ENCODE data around the gene EFNA4. TPM values are rescaled to one million over a fixed set of nuclear protein-coding genes. Genes with fewer than 3 reads are reported as not detected.

Gene EFNA4
- total and polyA plus RNA-seq, 2 of the 4 experiments (the other 2 are of a cell fraction), result 3.8 to 11.8 TPM

- Histone ChIP-seq H3K27me3 (ENCODE audit: control insufficient read depth, insufficient read depth, low read length) (peaks cover 36% of the 10 kb centered on the region), H3K4ac (ENCODE audit: low read depth, low read length) (no peak overlapping the region), H3K23ac (ENCODE audit: low read depth, low read length) (no peak overlapping the region), H2BK120ac (ENCODE audit: low read depth, low read length) (no peak overlapping the region), H2BK20ac (ENCODE audit: low read depth, low read length) (no peak overlapping the region), H2BK5ac (ENCODE audit: low read depth, low read length, poor library complexity, severe bottlenecking) (no peak overlapping the region), H2AK9ac (replicated peaks; ENCODE audit: low read depth, low read length, poor library complexity) (no peak overlapping the region), H3K9me1 (ENCODE audit: insufficient read depth, low read length) (peaks cover 4% of the 10 kb centered on the region), H3K4me2 (ENCODE audit: low read depth, low read length) (no peak overlapping the region), H4K91ac (ENCODE audit: insufficient read depth, low read depth, low read length) (no peak overlapping the region), H3K4me1 (ENCODE audit: control insufficient read depth, insufficient read depth, low read length) (peaks cover 3% of the 10 kb centered on the region; the same call in 1 of the 2 replicates), H4K5ac (ENCODE audit: low read depth, low read length) (no peak overlapping the region), H3K27ac (ENCODE audit: insufficient read depth, low read length) (no peak overlapping the region), H3K56ac (ENCODE audit: extremely low read depth, insufficient read depth, low read length) (no peak overlapping the region), H2BK15ac (ENCODE audit: low read depth, low read length) (no peak overlapping the region), H3K18ac (ENCODE audit: low read depth, low read length) (no peak overlapping the region), H3K4me3 (ENCODE audit: insufficient read depth, low read depth, low read length) (no peak overlapping the region), H2AFZ (replicated peaks; ENCODE audit: low read length, poor library complexity) (no peak overlapping the region), H3K36me3 (ENCODE audit: control insufficient read depth, insufficient read depth, low read length) (no peaks in the 10 kb centered on the region), H4K20me1 (ENCODE audit: insufficient read depth, low read length) (no peaks in the 10 kb centered on the region; the same call in 1 of the 2 replicates), H3K9ac (ENCODE audit: low read depth, low read length) (no peak overlapping the region), H2AK5ac (ENCODE audit: low read depth, low read length) (no peak overlapping the region), H3K9me3 (ENCODE audit: control insufficient read depth, insufficient read depth, low read length) (no peaks in the 10 kb centered on the region), H3K79me1 (ENCODE audit: low read depth in 1 of 2, low read length in 2 of 2) (no peaks in the 10 kb centered on the region), H4K8ac (ENCODE audit: low read depth in 2 of 2, low read length in 2 of 2) (no peak overlapping the region), H3K14ac (replicated peaks; ENCODE audit: low read depth, low read length) (no peak overlapping the region)
- POLR2A ChIA-PET (ENCODE audit: unreplicated experiment), result no interaction called here
- intact Hi-C loops (cut with micrococcal nuclease), result no loop called here
- no TSS peak for BruUV-seq (replicated peaks)
- DNase-seq, result no peak
- TF ChIP-seq USF2 (IDR thresholded peaks at IDR 0.05; ENCODE audit: low read depth, low read length) (no peak), MXI1 (IDR thresholded peaks at IDR 0.05; ENCODE audit: borderline replicate concordance, low read depth, low read length) (no peak), RCOR1 (IDR thresholded peaks at IDR 0.05; ENCODE audit: insufficient replicate concordance, low read length) (no peak), CHD1 (IDR thresholded peaks at IDR 0.05; ENCODE audit: low read depth, low read length) (no peak), CEBPB (IDR thresholded peaks at IDR 0.05; ENCODE audit: low read depth, low read length) (no peak), ELK1 (IDR thresholded peaks at IDR 0.05; ENCODE audit: borderline replicate concordance, low read depth, low read length) (no peak), SMC3 (IDR thresholded peaks at IDR 0.05; ENCODE audit: low read depth, low read length) (no peak), RAD21 (IDR thresholded peaks at IDR 0.05; ENCODE audit: low read length) (no peak), CTCF (conservative IDR thresholded peaks at IDR 0.05; ENCODE audit: low read depth, low read length) (no peak), POLR2A (IDR thresholded peaks at IDR 0.05; ENCODE audit: low read depth, low read length) (no peak), RFX5 (IDR thresholded peaks at IDR 0.05; ENCODE audit: low read depth, low read length) (no peak), MAFK (IDR thresholded peaks at IDR 0.05; ENCODE audit: low read depth, low read length) (no peak), NFE2L2 (IDR thresholded peaks at IDR 0.05; ENCODE audit: low read depth, low read length) (no peak), BHLHE40 (IDR thresholded peaks at IDR 0.05; ENCODE audit: low read depth, low read length) (no peak), MAZ (IDR thresholded peaks at IDR 0.05; ENCODE audit: borderline replicate concordance, low read depth, low read length) (no peak), FOS (IDR thresholded peaks at IDR 0.05; ENCODE audit: low read depth, low read length) (no peak)
- dilution Hi-C loops (cut with HindIII; ENCODE audit: low sequenced_read_pairs, unreplicated experiment), result no loop called here
- ATAC-seq (ENCODE audit: low read depth), result no peak
- WGBS, 2 experiments (ENCODE audit: extremely low coverage in 2 of 2, insufficient read length in 1 of 2), result no CpG with 5 or more reads among the region's 11 CpGs
- CTCF ChIA-PET, result no interaction called here
- in situ Hi-C loops (cut with MboI; ENCODE audit: low sequenced_read_pairs), result no loop called here
Measured at GRCh38 chr1:155030899-155031298, 32.6 kb upstream of the EFNA4 start.
